Endothelial cell (in vitro differentiated cells): Measurements from ENCODE around the gene MARCO. TPM values are rescaled to one million over a fixed set of nuclear protein-coding genes. Genes with fewer than 3 reads are reported as not detected.
A peak's percentile ranks its signal among the peaks of the same experiment; 100 is the strongest.

Source experiments
- DNase-seq: peaks from one replicate; pipeline ENCODE4 v3.0.0; 2021; ENCODE audit warnings: low spot score
- H3K27ac Mint-ChIP-seq: one replicate; pipeline ENCODE4 v1.8.0; 2021; ENCODE audit warnings: mixed read lengths, inconsistent platforms; ENCODE audit not compliant: unreplicated experiment
- H3K27me3 Mint-ChIP-seq: one replicate; pipeline ENCODE4 v1.8.0; 2021; ENCODE audit warnings: mild to moderate bottlenecking, moderate library complexity, mixed read lengths, inconsistent platforms; ENCODE audit not compliant: unreplicated experiment
- H3K36me3 Mint-ChIP-seq: one replicate; pipeline ENCODE4 v1.8.0; 2021; ENCODE audit warnings: mild to moderate bottlenecking, low read depth, mixed read lengths, inconsistent platforms; ENCODE audit not compliant: unreplicated experiment
- H3K4me1 Mint-ChIP-seq: one replicate; pipeline ENCODE4 v1.8.0; 2021; ENCODE audit warnings: mild to moderate bottlenecking, mixed read lengths, inconsistent platforms; ENCODE audit not compliant: unreplicated experiment
- H3K4me3 Mint-ChIP-seq: one replicate; pipeline ENCODE4 v1.8.0; 2021; ENCODE audit warnings: mild to moderate bottlenecking, mixed read lengths, inconsistent platforms; ENCODE audit not compliant: unreplicated experiment
- H3K9me3 Mint-ChIP-seq: one replicate; pipeline ENCODE4 v1.8.0; 2021; ENCODE audit warnings: mixed read lengths, inconsistent platforms; ENCODE audit not compliant: unreplicated experiment
- total RNA-seq: library from RNA; stranded (reverse); fragmentation: NEBNext Ultra II Directional; extraction: Animal tissue kit (Norgen Biotek cat#: 25700); gene quantifications from one replicate; pipeline ENCODE4 v1.2.1, GENCODE V29; 2021; ENCODE audit not compliant: unreplicated experiment
- TF ChIP-seq, protein P1 (sequence below): fragments of 200-600 bp; sonication (generic); IDR thresholded peaks from one replicate; pipeline ENCODE4 v1.5.0; 2021; ENCODE audit warnings: antibody characterized with exemption; ENCODE audit not compliant: unreplicated experiment

The MARCO gene
- total RNA-seq, 1 donor from 2014 or later, result not detected

DNA sequence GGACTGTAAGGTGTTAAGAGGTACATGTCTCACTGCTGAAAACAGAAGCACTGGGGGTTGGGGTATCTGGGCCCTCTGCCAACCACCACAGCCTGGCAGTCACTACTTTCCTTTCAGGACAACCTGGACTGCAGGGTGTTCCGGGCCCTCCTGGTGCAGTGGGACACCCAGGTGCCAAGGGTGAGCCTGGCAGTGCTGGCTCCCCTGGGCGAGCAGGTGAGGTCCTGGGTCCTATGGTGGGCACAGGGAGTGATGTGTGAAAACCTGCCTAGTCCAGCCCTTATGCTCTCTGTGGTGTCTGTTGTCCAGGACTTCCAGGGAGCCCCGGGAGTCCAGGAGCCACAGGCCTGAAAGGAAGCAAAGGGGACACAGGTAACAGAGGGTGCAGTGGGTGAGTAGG lies 40.0 kb downstream of the MARCO start:
- TF ChIP-seq, protein P1, sequence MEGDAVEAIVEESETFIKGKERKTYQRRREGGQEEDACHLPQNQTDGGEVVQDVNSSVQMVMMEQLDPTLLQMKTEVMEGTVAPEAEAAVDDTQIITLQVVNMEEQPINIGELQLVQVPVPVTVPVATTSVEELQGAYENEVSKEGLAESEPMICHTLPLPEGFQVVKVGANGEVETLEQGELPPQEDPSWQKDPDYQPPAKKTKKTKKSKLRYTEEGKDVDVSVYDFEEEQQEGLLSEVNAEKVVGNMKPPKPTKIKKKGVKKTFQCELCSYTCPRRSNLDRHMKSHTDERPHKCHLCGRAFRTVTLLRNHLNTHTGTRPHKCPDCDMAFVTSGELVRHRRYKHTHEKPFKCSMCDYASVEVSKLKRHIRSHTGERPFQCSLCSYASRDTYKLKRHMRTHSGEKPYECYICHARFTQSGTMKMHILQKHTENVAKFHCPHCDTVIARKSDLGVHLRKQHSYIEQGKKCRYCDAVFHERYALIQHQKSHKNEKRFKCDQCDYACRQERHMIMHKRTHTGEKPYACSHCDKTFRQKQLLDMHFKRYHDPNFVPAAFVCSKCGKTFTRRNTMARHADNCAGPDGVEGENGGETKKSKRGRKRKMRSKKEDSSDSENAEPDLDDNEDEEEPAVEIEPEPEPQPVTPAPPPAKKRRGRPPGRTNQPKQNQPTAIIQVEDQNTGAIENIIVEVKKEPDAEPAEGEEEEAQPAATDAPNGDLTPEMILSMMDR, result no peak
- Mint-ChIP-seq H3K4me3 (no peak overlapping the region), H3K36me3 (no peaks in the 10 kb centered on the region), H3K9me3 (no peaks in the 10 kb centered on the region), H3K27ac (no peak overlapping the region), H3K4me1 (no peaks in the 10 kb centered on the region), H3K27me3 (peaks cover 5% of the 10 kb centered on the region)
- no peak for DNase-seq

DNA sequence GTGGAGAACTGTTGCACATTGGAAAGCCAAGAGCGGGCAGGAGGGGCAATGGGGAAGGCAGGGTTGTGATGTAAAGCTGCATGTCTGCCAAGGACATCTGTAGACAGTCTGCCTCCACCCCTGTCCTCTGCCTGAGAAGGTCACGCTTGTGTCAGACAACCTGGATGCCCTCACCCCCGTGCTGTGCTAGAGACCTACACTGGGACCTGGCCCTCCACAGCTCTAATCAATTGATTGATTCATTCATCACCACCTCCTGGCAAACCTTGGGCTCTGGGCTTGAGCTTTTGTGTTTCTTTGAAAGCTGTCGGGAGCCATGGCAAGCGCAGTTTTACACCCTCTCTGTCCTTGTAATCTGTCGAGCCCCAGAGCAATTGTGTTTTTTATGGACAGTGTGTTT lies 41.1 kb downstream of the MARCO start:
- TF ChIP-seq, protein P1, result no peak
- Mint-ChIP-seq H3K4me1 (no peaks in the 10 kb centered on the region), H3K4me3 (no peak overlapping the region), H3K9me3 (no peaks in the 10 kb centered on the region), H3K36me3 (no peaks in the 10 kb centered on the region), H3K27ac (no peak overlapping the region), H3K27me3 (peaks cover 4% of the 10 kb centered on the region)
- DNase-seq, result no peak

DNA sequence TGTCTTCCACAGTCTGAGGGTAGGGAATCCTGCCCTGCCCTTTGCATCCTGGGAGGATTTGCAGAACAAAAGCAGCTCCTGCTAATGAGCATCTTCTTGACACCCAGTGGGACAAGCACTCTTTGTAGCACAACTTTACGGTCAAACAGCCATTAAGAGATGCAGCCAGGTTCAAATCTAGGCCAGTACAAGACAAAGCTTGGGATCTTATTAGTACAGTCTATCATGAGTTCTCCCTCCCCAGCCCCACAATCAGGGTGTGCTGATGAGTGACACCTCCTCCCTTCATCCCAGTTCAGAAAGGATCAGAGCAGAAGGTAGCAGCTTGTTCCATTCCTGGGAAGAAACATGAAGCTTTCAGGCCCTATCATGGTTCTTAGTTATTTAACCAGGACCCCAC lies 41.9 kb downstream of the MARCO start:
- no peak overlapping the region for H3K27ac Mint-ChIP-seq
- H3K9me3 Mint-ChIP-seq, result no peaks in the 10 kb centered on the region
- H3K4me3 Mint-ChIP-seq, result no peak overlapping the region
- TF ChIP-seq, protein P1, result no peak
- no peaks in the 10 kb centered on the region for H3K4me1 Mint-ChIP-seq
- DNase-seq, result no peak
- H3K27me3 Mint-ChIP-seq, result peaks cover 4% of the 10 kb centered on the region
- H3K36me3 Mint-ChIP-seq, result no peaks in the 10 kb centered on the region

DNA sequence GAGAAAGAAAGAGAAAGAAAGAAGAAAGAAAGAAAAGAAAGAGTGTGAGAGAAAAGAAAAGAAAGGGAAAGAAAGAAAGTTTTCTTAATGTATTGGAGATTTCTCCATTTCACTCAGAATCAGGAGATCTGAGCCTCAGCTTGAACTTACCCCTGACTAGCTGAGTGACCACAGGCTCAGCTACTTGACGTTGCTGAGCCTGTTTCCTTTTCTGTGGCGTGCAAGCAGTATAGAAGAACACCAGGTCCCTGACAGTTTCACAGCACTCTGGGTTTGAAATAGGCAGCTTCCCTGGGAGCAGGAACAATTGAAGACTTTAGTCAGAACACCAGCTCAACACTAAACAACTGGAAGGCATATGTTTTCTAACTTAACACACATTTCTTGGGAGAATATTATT lies 44.7 kb downstream of the MARCO start:
- Mint-ChIP-seq H3K27me3 (peaks cover 3% of the 10 kb centered on the region), H3K27ac (no peak overlapping the region), H3K36me3 (no peaks in the 10 kb centered on the region), H3K9me3 (no peaks in the 10 kb centered on the region), H3K4me3 (no peak overlapping the region), H3K4me1 (no peaks in the 10 kb centered on the region)
- TF ChIP-seq, protein P1, result no peak
- DNase-seq, result peak; percentile 2

DNA sequence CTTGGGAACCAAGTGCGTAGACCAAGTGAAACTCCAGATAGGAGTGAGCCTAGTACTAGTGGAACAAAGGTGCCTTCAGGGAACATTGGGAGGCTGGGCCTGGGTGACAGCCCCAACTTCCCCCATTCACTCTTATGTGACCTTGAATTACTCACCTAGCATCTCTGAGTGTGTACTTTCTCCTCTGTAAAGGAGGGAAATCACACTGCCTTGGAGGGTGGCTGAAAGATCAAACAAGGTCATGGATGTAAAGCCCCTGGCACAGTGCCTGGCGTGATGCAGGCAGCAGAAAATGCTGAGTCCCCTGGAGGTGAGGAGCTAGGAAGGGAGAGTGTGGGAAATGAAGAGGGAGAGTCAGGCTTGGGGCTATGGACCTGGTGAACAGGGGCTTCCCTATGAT lies 45.9 kb downstream of the MARCO start:
- no peaks in the 10 kb centered on the region for H3K36me3 Mint-ChIP-seq
- no peak overlapping the region for H3K27ac Mint-ChIP-seq
- H3K4me1 Mint-ChIP-seq, result no peaks in the 10 kb centered on the region
- peaks cover 3% of the 10 kb centered on the region for H3K27me3 Mint-ChIP-seq
- H3K4me3 Mint-ChIP-seq, result no peak overlapping the region
- TF ChIP-seq, protein P1, result no peak
- peak; percentile 1 for DNase-seq
- H3K9me3 Mint-ChIP-seq, result no peaks in the 10 kb centered on the region
